ENCODE data around the gene CCT3. TPM values are rescaled to one million over a fixed set of nuclear protein-coding genes. Genes with fewer than 3 reads are reported as not detected.

Gene CCT3
- 254 and 318 TPM in 2 replicates for total RNA-seq

GRCh38 chr1:156338180-156338976 is at the start of gene CCT3, which contains the start of gene TSACC:
TSS of gene CCT3 (minus strand) at chr1:156338292. CDS start at chr1:156338184, 108 bp downstream.
TSS of gene TSACC (plus strand) at chr1:156338526. CDS start at chr1:156339758, 1,232 bp downstream.

GRCh38 chr1:156368889-156369684 is 31.0 kb upstream of the CCT3 start, which contains the start of gene RHBG:
TSS of gene RHBG (plus strand) at chr1:156369211. CDS start at chr1:156369250, 39 bp downstream.

DNA sequence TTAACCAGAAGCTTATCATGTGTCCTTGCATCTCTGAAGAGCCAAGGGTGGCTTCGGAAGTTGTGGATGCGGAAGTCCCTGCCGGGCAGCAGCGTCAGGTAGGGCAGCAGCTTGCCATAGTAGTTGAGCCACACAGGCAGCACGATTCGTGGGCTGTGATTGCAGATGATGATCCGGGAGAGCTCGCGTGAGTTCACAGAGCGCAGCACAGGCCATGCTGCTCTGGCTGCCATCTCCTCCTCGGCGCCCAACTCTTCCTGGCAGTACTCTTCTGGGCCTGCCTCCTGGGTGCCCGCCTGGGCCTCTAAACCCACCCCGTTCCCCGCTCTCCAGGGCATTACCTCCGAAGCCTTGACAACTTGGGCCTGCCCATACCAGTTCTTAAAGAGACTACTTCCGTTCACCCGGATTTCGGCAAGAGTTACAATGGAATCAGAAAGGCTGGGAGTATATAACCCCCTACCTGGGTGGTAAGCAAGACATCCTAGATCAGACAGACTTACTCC is 39.2 kb downstream of the CCT3 start, which contains the start of gene VHLL:
VHLL (minus strand) TSS at position 456 of the 506 bp plus-strand sequence; CDS start at position 338, 118 bp downstream.

DNA sequence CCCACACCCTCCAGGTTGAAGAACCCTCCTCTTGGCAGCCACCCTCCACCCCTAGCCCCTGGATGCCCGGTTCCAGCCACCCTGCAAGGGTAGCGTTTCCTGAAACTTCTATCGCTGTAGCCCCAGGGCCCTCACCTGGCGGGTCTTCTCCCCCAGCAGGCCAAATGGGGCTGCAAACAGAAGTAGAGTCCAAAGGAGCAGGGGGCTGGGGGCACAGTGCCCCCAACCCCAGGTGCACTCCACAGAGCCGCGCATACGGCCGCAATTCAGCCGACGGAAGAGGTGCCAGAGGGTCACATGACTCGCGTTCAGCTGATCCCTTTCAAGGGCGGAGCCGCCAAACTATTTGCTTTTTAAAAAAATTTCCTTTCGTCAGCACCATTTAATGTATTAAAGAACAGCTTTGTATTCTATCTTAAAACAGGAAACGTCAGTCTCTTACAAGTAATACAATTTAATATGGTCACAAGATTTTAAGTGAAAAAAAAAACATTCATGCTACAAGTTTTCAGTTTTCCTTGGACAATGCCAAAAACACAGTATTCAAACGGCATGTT is 42.6 kb downstream of the CCT3 start, which contains the start of gene GLMP:
GLMP (minus strand) TSS at position 289 of the 557 bp plus-strand sequence; CDS start at position 255, 34 bp downstream.

GRCh38 chr1:156284112-156284511 is 54.0 kb downstream of the CCT3 start, which contains the start of gene TMEM79:
TSS of gene TMEM79 (plus strand) at chr1:156284325. CDS start at chr1:156285227, 902 bp downstream.

GRCh38 chr1:156282479-156283222 is 55.4 kb downstream of the CCT3 start, which contains the start of gene SMG5:
TSS of gene SMG5 (minus strand) at chr1:156282825. CDS start at chr1:156282680, 145 bp downstream.

Other genes starting within 250 kb of the CCT3 start
- 661 and 681 TPM in 2 replicates for gene LMNA, start 223.6 kb downstream of the CCT3 start, total RNA-seq
- 0.54 TPM in 1 of 2 replicates, not detected in the other for gene SEMA4A, start 184.7 kb downstream of the CCT3 start, total RNA-seq
- 11.9 and 13.8 TPM in 2 replicates for gene SLC25A44, start 144.2 kb downstream of the CCT3 start, total RNA-seq
- 44.1 and 57.0 TPM in 2 replicates for gene PMF1, start 125.3 kb downstream of the CCT3 start, total RNA-seq
- 1.4 TPM in 1 of 2 replicates, not detected in the other for gene BGLAP, start 96.1 kb downstream of the CCT3 start, total RNA-seq
- gene PAQR6, start 90.2 kb downstream of the CCT3 start, total RNA-seq, result 0.32 and 1.6 TPM in 2 replicates
- 38.8 and 39.7 TPM in 2 replicates for gene SMG5, start 55.5 kb downstream of the CCT3 start, total RNA-seq
- 0.90 and 1.1 TPM in 2 replicates for gene TMEM79, start 54.0 kb downstream of the CCT3 start, total RNA-seq
- gene GLMP, start 42.6 kb downstream of the CCT3 start, total RNA-seq, result 71.4 and 85.6 TPM in 2 replicates
- not detected in 2 replicates for gene VHLL, start 39.0 kb downstream of the CCT3 start, total RNA-seq
- gene TSACC, start 234 bp upstream of the CCT3 start, total RNA-seq, result 2.6 TPM in 1 of 2 replicates, not detected in the other
- gene RHBG, start 30.9 kb upstream of the CCT3 start, total RNA-seq, result not detected in 2 replicates
- 20.4 and 26.9 TPM in 2 replicates for gene MEF2D, start 162.5 kb upstream of the CCT3 start, total RNA-seq
- 4.3 and 5.5 TPM in 2 replicates for gene IQGAP3, start 234.3 kb upstream of the CCT3 start, total RNA-seq
- gene TTC24, start 241.4 kb upstream of the CCT3 start, total RNA-seq, result not detected in 2 replicates

All from cardiac atrium fibroblast (primary cell).